Endothelial cell of umbilical vein (primary cell): ENCODE results near the gene KY.

ENCODE experiments used
- POLR2A ChIP-seq: IDR thresholded peaks from 2 replicates; pipeline ENCODE4 v1.6.1; 2012; ENCODE audit warnings: low read depth, mild to moderate bottlenecking, control low read depth, low read length
- TF ChIP-seq, protein P1 (sequence below), 2 donors: IDR thresholded peaks; 1 replicate in 1 of 2; 2 replicates in 1 of 2; pipeline ENCODE4 v1.5.1; 2011; ENCODE audit warnings: low read length in 2 of 2, mild to moderate bottlenecking in 2 of 2, moderate library complexity in 2 of 2, control low read depth in 1 of 2, inconsistent platforms in 1 of 2, low read depth in 1 of 2; ENCODE audit not compliant: insufficient read depth in 1 of 2; ENCODE audit errors: extremely low read depth in 1 of 2

DNA sequence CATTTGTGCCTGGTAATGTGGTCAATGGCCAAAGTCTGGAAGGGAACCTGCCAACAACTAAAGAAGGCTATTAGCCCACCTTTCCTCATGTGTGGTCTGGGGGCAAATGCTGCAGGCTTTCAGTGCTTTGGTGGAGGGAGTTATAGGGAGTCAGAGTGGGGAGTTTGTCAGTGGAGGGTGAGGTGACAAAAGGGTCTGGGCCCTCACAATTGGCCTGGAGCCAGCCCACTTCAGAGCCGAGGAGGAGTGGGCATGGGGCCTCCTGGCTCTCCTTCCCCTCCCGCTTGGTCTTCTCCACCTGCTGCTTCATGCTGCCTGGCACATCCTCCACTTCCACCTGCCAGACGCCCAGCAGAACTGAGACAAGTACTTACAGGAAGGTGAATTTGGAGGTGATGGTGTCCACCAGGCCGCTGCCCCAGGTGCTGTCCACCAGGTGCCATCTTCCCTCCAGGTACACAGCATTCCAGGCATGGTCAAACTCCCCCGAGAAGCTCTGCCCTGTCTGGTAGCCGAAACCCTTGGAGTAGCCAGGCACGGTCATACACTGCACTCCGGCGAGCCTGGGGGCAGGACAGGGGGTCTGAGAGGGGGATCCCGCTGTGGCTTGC, 40.9 kb downstream of the KY start:
- TF ChIP-seq POLR2A, result no peak
- TF ChIP-seq, protein P1, sequence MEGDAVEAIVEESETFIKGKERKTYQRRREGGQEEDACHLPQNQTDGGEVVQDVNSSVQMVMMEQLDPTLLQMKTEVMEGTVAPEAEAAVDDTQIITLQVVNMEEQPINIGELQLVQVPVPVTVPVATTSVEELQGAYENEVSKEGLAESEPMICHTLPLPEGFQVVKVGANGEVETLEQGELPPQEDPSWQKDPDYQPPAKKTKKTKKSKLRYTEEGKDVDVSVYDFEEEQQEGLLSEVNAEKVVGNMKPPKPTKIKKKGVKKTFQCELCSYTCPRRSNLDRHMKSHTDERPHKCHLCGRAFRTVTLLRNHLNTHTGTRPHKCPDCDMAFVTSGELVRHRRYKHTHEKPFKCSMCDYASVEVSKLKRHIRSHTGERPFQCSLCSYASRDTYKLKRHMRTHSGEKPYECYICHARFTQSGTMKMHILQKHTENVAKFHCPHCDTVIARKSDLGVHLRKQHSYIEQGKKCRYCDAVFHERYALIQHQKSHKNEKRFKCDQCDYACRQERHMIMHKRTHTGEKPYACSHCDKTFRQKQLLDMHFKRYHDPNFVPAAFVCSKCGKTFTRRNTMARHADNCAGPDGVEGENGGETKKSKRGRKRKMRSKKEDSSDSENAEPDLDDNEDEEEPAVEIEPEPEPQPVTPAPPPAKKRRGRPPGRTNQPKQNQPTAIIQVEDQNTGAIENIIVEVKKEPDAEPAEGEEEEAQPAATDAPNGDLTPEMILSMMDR (IDR thresholded peaks at IDR 0.05; ENCODE audit: extremely low read depth in 1 of 2, insufficient read depth in 1 of 2, low read depth in 1 of 2, low read length in 2 of 2), result no peak
